HFF-Myc (cell line): Measurements from ENCODE around the gene KIF5B.
"Not testable (repeated sequence)": the region's sequence is repeated elsewhere in the genome, so short reads cannot be mapped to it uniquely, and the experiment has no call there.

Experiments
- DNase-seq: peaks from one replicate; pipeline ENCODE4 v3.0.0-alpha.2; 2011; ENCODE audit warnings: low read depth; ENCODE audit errors: extremely low read depth
- H3K4me3 ChIP-seq: replicated peaks from 2 replicates; pipeline ENCODE4 v1.5.1; 2011; ENCODE audit warnings: low read depth, mild to moderate bottlenecking, control low read depth, low read length
- CTCF ChIP-seq: IDR thresholded peaks from 2 replicates; pipeline ENCODE4 v1.5.1; 2012; ENCODE audit warnings: mild to moderate bottlenecking, low read depth, low read length, control low read depth; ENCODE audit errors: missing control alignments

Gene KIF5B

GRCh38 chr10:31982111-31982510 lies 74.1 kb downstream of the KIF5B start:
- TF ChIP-seq CTCF = no peak
- no peak overlapping the region for H3K4me3 ChIP-seq
- DNase-seq = no peak

GRCh38 chr10:31980471-31980870 lies 75.8 kb downstream of the KIF5B start:
- DNase-seq = no peak
- no peak overlapping the region for H3K4me3 ChIP-seq
- TF ChIP-seq CTCF = no peak

GRCh38 chr10:31979071-31979470 lies 77.2 kb downstream of the KIF5B start:
- not testable (repeated sequence) for DNase-seq, H3K4me3 ChIP-seq

GRCh38 chr10:31978156-31978483 lies 78.1 kb downstream of the KIF5B start:
- TF ChIP-seq CTCF = no peak
- no peak overlapping the region for H3K4me3 ChIP-seq
- DNase-seq = no peak

- no peak for DNase-seq
- H3K4me3 ChIP-seq = no peak overlapping the region
- TF ChIP-seq CTCF = no peak
Measured at GRCh38 chr10:31977440-31978155, 78.6 kb downstream of the KIF5B start.

- no peak for DNase-seq
- H3K4me3 ChIP-seq = no peak overlapping the region
- TF ChIP-seq CTCF = no peak
Measured at GRCh38 chr10:31975157-31975765, 81.0 kb downstream of the KIF5B start.

GRCh38 chr10:31974434-31975124 lies 81.6 kb downstream of the KIF5B start:
- H3K4me3 ChIP-seq = no peak overlapping the region
- no peak for DNase-seq
- TF ChIP-seq CTCF = no peak
